GM12874 (cell line): ENCODE measurements around the gene DECR2.

Experiments
- CTCF ChIP-seq: IDR thresholded peaks from 2 replicates; pipeline ENCODE4 v1.5.1; 2011; ENCODE audit warnings: low read depth, mild to moderate bottlenecking, control low read depth, low read length, moderate library complexity; ENCODE audit not compliant: insufficient read depth

The DECR2 gene

GRCh38 chr16:359067-359763 lies 42.5 kb upstream of the DECR2 start:
- TF ChIP-seq CTCF: no peak

GRCh38 chr16:359871-360697 lies 41.6 kb upstream of the DECR2 start:
- TF ChIP-seq CTCF: no peak

- TF ChIP-seq CTCF: no peak
These were observed 40.9 kb upstream of the DECR2 start for GRCh38 chr16:360698-361336.

- no peak for TF ChIP-seq CTCF
These were observed 40.3 kb upstream of the DECR2 start for GRCh38 chr16:361341-361871.

- peak; percentile 96 for TF ChIP-seq CTCF
These were observed 39.6 kb upstream of the DECR2 start for GRCh38 chr16:361872-362701.

- TF ChIP-seq CTCF: no peak
These were observed 38.4 kb upstream of the DECR2 start for GRCh38 chr16:363110-363765.
